HG02610 (cell line): Measurements from ENCODE around the gene LRRN2.
"Not testable (repeated sequence)": the region's sequence is repeated elsewhere in the genome, so short reads cannot be mapped to it uniquely, and the experiment has no call there.

ENCODE experiments used
- ATAC-seq: cut with Tn5 transposase; IDR thresholded peaks from one replicate; pipeline ENCODE4 v1.9.1; 2021; ENCODE audit warnings: mild to moderate bottlenecking, moderate library complexity; ENCODE audit not compliant: unreplicated experiment

LRRN2 gene

DNA sequence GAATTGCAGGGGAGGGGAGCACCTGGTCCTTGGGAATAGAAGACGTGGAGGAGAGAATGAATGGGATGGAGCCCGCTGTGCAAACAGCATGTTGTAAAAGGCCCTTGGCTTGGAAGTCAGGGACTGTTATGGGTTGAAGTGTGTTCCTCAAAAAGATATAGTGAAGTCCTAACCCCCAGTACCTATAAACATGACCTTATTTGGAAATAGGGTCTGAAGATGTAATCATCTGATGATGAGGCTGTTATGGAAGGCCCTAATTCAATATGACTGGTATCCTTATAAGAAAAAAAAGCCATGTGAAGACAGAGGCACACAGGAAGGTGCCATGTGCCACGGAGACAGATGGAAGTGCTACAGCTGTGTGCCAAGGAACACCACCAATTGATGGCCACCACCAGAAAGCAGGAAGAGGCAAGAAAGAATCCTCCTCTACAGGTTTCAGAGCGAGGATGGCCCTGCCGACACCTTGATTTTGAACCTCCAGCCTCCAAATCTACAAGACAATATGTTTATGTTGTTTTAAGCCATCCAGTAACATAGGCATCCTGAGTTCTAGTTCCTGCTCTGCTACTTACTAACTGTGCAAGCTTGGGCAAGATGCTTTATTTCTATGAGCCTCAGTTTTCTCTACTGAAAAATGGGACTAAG is 51.2 kb downstream of the LRRN2 start:
- no peak for ATAC-seq

GRCh38 chr1:204633665-204634064 is 51.9 kb downstream of the LRRN2 start:
- no peak for ATAC-seq

GRCh38 chr1:204630132-204630905 is 55.2 kb downstream of the LRRN2 start:
- no peak for ATAC-seq

DNA sequence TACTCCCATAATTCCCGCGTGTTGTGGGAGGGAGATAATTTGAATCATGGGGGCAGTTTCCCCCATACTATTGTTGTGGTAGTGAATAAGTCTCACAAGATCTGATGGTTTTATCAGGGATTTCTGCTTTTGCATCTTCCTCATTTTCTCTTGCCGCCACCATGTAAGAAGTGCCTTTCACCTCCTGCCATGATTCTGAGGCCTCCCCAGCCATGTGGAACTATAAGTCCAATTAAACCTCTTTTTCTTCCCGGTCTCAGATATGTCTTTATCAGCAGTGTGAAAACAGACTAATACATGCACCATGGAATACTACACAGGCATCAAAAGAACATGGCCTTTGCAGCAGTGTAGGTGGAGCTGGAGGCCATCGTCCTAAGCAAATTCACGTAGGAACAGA is 56.1 kb downstream of the LRRN2 start:
- not testable (repeated sequence) for ATAC-seq

DNA sequence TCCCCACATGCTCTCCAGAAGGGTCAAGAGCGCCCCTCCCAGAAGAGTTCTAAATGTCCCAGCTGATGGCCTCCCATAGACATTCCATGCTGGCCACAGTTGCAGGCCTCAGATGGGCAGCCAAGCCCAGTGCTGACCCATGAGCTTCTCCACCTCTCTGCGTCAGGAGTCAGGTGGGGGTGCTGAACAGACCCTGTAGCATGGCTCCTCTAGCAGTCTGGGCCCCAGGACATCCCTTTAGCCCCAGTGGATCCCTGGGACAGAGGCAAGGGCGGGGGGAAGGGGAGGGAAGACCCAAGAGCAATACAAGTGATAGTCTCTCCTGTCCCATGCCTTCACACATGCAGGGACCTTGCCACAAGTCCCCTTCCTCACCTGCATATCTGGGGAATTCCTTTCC is 56.7 kb downstream of the LRRN2 start:
- ATAC-seq: no peak

- ATAC-seq: no peak
These were observed 58.1 kb downstream of the LRRN2 start for GRCh38 chr1:204627436-204627835.

DNA sequence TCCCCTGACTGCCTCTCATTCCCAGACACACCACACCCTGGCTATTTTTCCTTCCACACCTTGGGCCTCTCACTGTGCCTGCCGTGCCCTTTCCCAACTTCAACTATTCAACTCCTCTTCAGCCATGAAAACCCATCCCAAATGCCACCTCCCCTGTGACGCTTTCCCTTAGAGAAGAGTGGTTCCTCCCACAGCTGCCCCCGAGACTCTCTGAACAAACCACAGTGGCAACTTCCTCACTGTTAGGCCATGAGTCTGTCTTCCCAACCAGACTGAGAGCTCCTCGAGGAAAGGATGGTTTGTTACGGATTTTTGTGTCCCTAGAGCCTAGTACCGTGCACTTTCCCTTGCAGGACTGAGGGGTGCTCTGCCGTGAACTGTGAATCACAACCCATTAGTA is 59.2 kb downstream of the LRRN2 start:
- no peak for ATAC-seq

- no peak for ATAC-seq
These were observed 60.8 kb downstream of the LRRN2 start for GRCh38 chr1:204624631-204625216.

GRCh38 chr1:204623894-204624361 is 61.6 kb downstream of the LRRN2 start:
- ATAC-seq: no peak

GRCh38 chr1:204623365-204623893 is 62.1 kb downstream of the LRRN2 start:
- ATAC-seq: no peak

DNA sequence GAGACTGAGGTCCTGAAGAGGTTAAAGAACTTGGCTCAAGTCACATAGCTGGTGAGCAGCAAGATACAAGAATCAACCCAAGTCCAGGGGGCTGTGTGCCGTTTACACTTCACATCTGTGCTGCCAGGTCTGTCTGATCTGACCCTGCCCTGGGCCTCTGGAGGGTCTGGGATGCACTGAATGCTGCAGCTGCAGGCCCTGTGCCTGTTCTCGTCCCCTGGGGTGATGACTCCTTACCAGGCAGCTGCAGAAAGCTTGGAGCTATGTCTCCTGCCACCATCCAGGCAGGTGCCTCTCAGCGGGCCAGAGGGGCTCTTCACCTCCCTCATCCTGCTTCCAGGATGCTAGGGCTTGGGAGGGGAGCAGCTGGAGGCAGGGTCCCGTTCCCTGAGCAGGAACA is 63.5 kb downstream of the LRRN2 start:
- ATAC-seq: no peak

DNA sequence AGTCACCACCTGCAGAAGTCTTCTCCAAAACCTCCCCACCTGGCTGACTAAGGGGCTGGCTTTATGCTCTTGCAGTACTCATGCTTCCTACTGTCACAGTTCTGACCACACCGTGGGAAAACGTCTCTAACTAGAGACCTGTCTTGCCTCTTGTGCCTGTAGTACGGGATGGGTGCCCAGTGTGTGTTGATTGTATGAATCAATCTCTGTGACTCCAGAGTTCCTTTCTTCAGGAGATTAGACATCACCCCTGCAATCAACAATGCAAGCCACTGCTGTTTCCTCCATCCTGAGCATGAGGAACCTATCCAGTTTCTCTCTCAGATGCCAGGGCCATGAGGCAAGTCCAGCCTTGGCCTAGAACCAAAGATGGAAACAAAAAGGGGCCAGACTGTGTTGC is 64.1 kb downstream of the LRRN2 start:
- no peak for ATAC-seq

- no peak for ATAC-seq
These were observed 65.8 kb downstream of the LRRN2 start for GRCh38 chr1:204619721-204620120.

DNA sequence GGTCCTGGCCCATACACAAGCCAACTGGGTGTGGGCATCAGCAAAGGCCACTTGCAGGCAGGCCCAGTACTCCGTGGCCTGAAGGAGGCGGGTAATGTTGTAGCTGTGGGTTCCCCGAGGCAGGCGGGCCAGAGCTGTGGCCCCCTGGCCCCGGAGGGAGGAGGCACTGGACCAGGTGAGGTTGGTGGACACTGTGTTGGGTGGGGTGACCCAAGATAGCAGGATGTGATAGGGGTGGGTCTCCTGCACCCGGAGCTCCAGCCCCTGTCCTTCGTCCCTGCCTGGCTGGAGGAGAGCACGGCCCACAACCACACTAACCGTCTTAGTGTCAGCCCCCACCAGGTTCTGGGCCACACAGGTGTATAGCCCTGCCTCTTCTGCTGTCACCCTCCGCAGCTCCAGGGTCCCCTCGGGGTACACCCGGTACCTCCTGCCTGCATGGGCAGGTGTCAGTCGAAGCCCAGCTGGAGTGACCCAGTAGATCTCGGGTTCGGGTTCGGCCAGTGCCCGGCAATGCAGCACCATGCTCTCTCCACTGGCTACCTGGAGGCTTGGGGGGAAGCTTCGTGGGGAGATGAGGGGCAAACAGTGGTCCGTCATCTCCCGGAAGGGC is 67.3 kb downstream of the LRRN2 start:
- no peak for ATAC-seq

- ATAC-seq: no peak
These were observed 68.0 kb downstream of the LRRN2 start for GRCh38 chr1:204617256-204618147.

DNA sequence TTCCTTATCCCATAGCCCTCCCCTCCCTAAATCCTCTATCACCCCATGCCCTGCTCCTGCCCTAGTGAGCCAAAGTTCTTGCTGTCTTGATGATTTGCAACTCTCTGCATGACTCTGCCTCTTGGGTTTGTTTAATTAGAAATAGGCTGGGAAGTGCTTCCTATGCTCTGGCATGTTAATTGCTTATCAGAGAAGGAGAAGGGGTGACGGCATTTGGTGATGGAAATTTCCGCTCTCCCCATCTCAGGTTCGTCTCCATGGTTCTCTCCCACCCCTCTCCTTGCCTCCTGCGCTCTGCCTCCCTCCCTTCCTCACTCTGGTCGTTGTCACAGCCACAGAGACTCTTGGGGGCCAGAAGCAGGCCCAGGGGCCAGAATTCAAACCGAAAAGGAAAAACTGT is 68.9 kb downstream of the LRRN2 start:
- no peak for ATAC-seq

GRCh38 chr1:204615881-204616280 is 69.7 kb downstream of the LRRN2 start:
- no peak for ATAC-seq

DNA sequence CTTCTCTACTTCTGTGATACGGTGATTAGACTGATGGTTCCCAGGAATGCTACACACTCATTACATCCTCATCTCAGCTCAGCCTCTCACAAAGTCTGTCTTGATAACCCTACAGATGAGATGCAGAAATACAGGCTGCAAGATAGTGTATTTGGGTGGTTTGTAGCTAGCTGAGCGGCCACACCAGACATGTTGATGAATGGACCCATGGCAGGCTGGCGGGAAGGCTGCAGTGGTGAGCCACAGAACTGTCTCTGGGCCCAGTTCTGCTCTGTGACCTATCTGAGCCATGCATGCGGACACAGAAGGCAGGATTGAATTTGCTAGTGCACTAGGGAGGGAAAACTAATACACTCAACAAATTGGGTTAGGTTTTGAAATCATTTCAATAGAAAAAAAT is 71.9 kb downstream of the LRRN2 start:
- ATAC-seq: no peak

DNA sequence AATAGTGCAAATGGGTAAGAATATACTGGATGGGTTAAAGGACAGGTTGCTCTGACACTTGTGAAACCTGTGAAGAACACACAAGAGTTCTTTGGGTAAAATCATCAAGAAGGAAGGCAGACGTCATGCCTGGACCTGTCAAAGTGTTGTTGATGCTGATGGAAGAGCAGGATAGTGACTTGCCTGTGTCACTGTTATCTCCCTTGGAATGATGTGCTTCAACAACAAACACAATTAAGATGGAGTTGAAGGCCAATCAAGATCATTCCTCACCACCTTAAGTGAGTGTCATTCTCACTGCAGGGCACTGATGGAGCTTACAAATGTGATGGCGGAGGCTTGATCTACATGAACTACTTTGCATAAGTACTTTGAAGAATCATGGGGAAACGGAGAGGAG is 73.2 kb downstream of the LRRN2 start:
- no peak for ATAC-seq

- no peak for ATAC-seq
These were observed 74.5 kb downstream of the LRRN2 start for GRCh38 chr1:204611036-204611435.
